K562 (cell line): Measurements from ENCODE around the gene RNF187. TPM values are rescaled to one million over a fixed set of nuclear protein-coding genes. Genes with fewer than 3 reads are reported as not detected.
A peak's percentile ranks its signal among the peaks of the same experiment; 100 is the strongest.

Source experiments
- ATAC-seq: fragments of 200-7000 bp; cut with Tn5 transposase; 3 replicates; pipeline ENCODE4 v1.9.1; 2020; ENCODE audit warnings: moderate library complexity
- BruUV-seq: library from RNA; stranded (reverse); fragments of 400-500 nt; replicated peaks from 2 replicates; lab custom pipeline; 2021; lab: Mats Ljungman, UMichigan
- CTCF ChIA-PET: fragments of 300-600 bp; formaldehyde crosslinking; extraction: SDS; loops from one replicate; lab custom pipeline; 2021; ENCODE audit warnings: low intra/inter-chr PET ratio; lab: Yijun Ruan, JAX
- POLR2A ChIA-PET: fragments of 300-600, 350-650 bp; sonication (Branson Sonifier 250); formaldehyde crosslinking; extraction: SDS; loops from one replicate; lab custom pipeline; 2021; ENCODE audit warnings: antibody characterized with exemption, inconsistent platforms; lab: Yijun Ruan, JAX
- DNase-seq, 4 experiments: peaks; one replicate each; pipeline versions ENCODE4 v3.0.0 to v3.0.0-alpha.2; 2011 to 2018; ENCODE audit warnings: low spot score in 3 of 4, mixed read lengths in 3 of 4; ENCODE audit errors: extremely low read depth in 1 of 4
- FAIRE-seq: peaks from 2 replicates; lab custom pipeline; 2011; peaks lifted over from hg19 to GRCh38; lab: Jason Lieb, UNC
- H2AFZ ChIP-seq: 2 replicates; pipeline ENCODE4 v1.6.0; 2011; ENCODE audit warnings: low read depth, low read length, control low read depth, inconsistent platforms
- H3K27ac ChIP-seq: fragments of 200-600 bp; 3 replicates; pipeline ENCODE4 v1.8.0; 2011; ENCODE audit warnings: low read depth, mild to moderate bottlenecking, control low read depth, inconsistent platforms, low read length, moderate library complexity, mixed read lengths; ENCODE audit errors: extremely low read depth
- H3K27me3 ChIP-seq, 2 experiments: fragments of 300-600 bp in 1 of 2; 2 replicates in 1 of 2; 3 replicates in 1 of 2; pipeline versions ENCODE4 v1.6.0 to v1.8.0; 2011; ENCODE audit warnings: inconsistent platforms in 2 of 2, low read length in 2 of 2, mild to moderate bottlenecking in 1 of 2, mixed read lengths in 1 of 2, moderate library complexity in 1 of 2; ENCODE audit not compliant: control insufficient read depth in 2 of 2, insufficient read depth in 2 of 2
- H3K36me3 ChIP-seq: fragments of 300-600 bp; 3 replicates; pipeline ENCODE4 v1.8.0; 2011; ENCODE audit warnings: mild to moderate bottlenecking, low read length, inconsistent platforms; ENCODE audit not compliant: control insufficient read depth, insufficient read depth
- H3K4me1 ChIP-seq, 2 experiments: fragments of 200-600 bp in 1 of 2; replicated peaks in 1 of 2; 2 replicates in 1 of 2; 3 replicates in 1 of 2; pipeline versions ENCODE4 v1.5.1 to v1.8.0; 2011; ENCODE audit warnings: inconsistent platforms in 2 of 2, low read length in 2 of 2, mild to moderate bottlenecking in 1 of 2, mixed read lengths in 1 of 2, moderate library complexity in 1 of 2; ENCODE audit not compliant: control insufficient read depth in 2 of 2, insufficient read depth in 2 of 2
- H3K4me2 ChIP-seq: 2 replicates; pipeline ENCODE4 v1.6.1; 2011; ENCODE audit warnings: low read length, control low read depth, inconsistent platforms, mixed read lengths; ENCODE audit not compliant: insufficient read depth
- H3K4me3 ChIP-seq: fragments of 200-600 bp; sonication (generic), shearing (Covaris generic); 2 replicates; pipeline ENCODE4 v1.5.1; 2016; ENCODE audit warnings: control low read depth, inconsistent platforms
- H3K79me2 ChIP-seq: fragments of 200-600 bp; 3 replicates; pipeline ENCODE4 v1.8.0; 2011; ENCODE audit warnings: low read length, inconsistent platforms; ENCODE audit not compliant: control insufficient read depth, insufficient read depth
- H3K9ac ChIP-seq, 2 experiments: 2 replicates each; pipeline versions ENCODE4 v1.6.0 to v1.6.1; 2011; ENCODE audit warnings: low read depth in 2 of 2, low read length in 2 of 2, control low read depth in 1 of 2, inconsistent platforms in 1 of 2, mild to moderate bottlenecking in 1 of 2, mixed read lengths in 1 of 2; ENCODE audit not compliant: insufficient read depth in 1 of 2
- H3K9me1 ChIP-seq: one replicate; pipeline ENCODE4 v1.6.0; 2011; ENCODE audit warnings: inconsistent platforms, mild to moderate bottlenecking, low read length, moderate library complexity; ENCODE audit not compliant: control insufficient read depth, insufficient read depth
- H3K9me3 ChIP-seq: replicated peaks from 2 replicates; pipeline ENCODE4 v1.5.1; 2011; ENCODE audit warnings: low read depth, low read length, inconsistent platforms; ENCODE audit not compliant: control insufficient read depth, insufficient read depth
- H4K20me1 ChIP-seq: replicated peaks from 2 replicates; pipeline ENCODE4 v1.6.1; 2011; ENCODE audit warnings: low read length, inconsistent platforms, mixed read lengths; ENCODE audit not compliant: control insufficient read depth, insufficient read depth
- CTBP1 ChIP-seq: fragments of 450-650 bp; IDR thresholded peaks from 2 replicates; pipeline ENCODE4 v1.6.1; 2016; ENCODE audit warnings: borderline replicate concordance
- POLR3A ChIP-seq: IDR thresholded peaks from 2 replicates; pipeline ENCODE4 v1.6.1; 2011; ENCODE audit warnings: borderline replicate concordance, mild to moderate bottlenecking, moderate library complexity; ENCODE audit not compliant: insufficient read length, insufficient read depth; ENCODE audit errors: extremely low read depth
- RCOR1 ChIP-seq, 2 experiments: IDR thresholded peaks; 2 replicates each; pipeline ENCODE4 v1.6.1; 2012; ENCODE audit warnings: low read depth in 2 of 2, low read length in 2 of 2, borderline replicate concordance in 1 of 2, improper control_type of control experiment in 1 of 2
- ZKSCAN8 ChIP-seq: fragments of 200-800 bp; sonication (Bioruptor generic); IDR thresholded peaks from 2 replicates; pipeline ENCODE4 v1.6.1; 2016; ENCODE audit warnings: missing genetic modification characterization, missing compliant biosample characterization
- WGBS: fragments of 100-300 bp; shearing (Covaris generic); methylation state at CpG from one replicate; pipeline ENCODE4 v1.1.6; 2016; ENCODE audit warnings: low coverage, mixed read lengths; ENCODE audit not compliant: insufficient coverage; ENCODE audit errors: missing lambda C conversion rate; 5-methylcytosine and 5-hydroxymethylcytosine counted together
- in situ Hi-C: fragments of 300-500 bp; cut with MboI; formaldehyde crosslinking; loops from 4 replicates; pipeline ENCODE4 v1.15.0; 2018; ENCODE audit warnings: inconsistent platforms, mixed read lengths
- intact Hi-C: fragments of 100-400 bp; cut with micrococcal nuclease; formaldehyde crosslinking; loops from 2 replicates; pipeline ENCODE4 v1.14.2; 2022
- polyA plus RNA-seq, 8 experiments: library from polyadenylated mRNA; depleted of rRNA in 4 of 8; stranded (reverse) in 5 of 8; unstranded in 3 of 8; fragments of >200 nt; fragmentation: Nextera tagmentation in 2 of 8; fragmentation: Illumina TruSeq in 1 of 8; extraction: Ambion mirVana in 2 of 8; extraction: Trizol in 1 of 8; gene quantifications; 2 replicates each; pipeline versions ENCODE4 v1.2.1 to v1.2.3, GENCODE V29; 2011 to 2014; ENCODE audit warnings: inconsistent platforms in 1 of 8, missing spikeins in 1 of 8
- total RNA-seq, 7 experiments: library from RNA; depleted of rRNA in 6 of 7; stranded (reverse); fragments of >200 nt in 6 of 7; fragmentation: Illumina TruSeq in 2 of 7; extraction: Trizol in 2 of 7; gene quantifications; 2 replicates each; pipeline versions ENCODE4 v1.2.1 to v1.2.3, GENCODE V29; 2011 to 2021; ENCODE audit warnings: low replicate concordance in 1 of 7
- TF ChIP-seq, protein P1 (sequence below), 2 experiments: fragments of 450-650 bp; formaldehyde crosslinking in 1 of 2; IDR thresholded peaks; 2 replicates each; pipeline versions ENCODE4 v1.4.0 to v1.6.1; 2014 to 2020; ENCODE audit warnings: mild to moderate bottlenecking in 2 of 2, borderline replicate concordance in 1 of 2, low read depth in 1 of 2
- TF ChIP-seq, protein P2 (sequence below): fragments of 450-650 bp; formaldehyde crosslinking; IDR thresholded peaks from 2 replicates; pipeline ENCODE4 v1.4.0; 2020; ENCODE audit warnings: mild to moderate bottlenecking
- TF ChIP-seq, protein P3 (sequence below), 3 experiments: IDR thresholded peaks in 2 of 3; conservative IDR thresholded peaks in 1 of 3; 2 replicates each; pipeline ENCODE4 v1.5.1; 2011 to 2012; ENCODE audit warnings: low read length in 3 of 3, mild to moderate bottlenecking in 3 of 3, control low read depth in 2 of 3, improper control_type of control experiment in 1 of 3, inconsistent platforms in 1 of 3, low read depth in 1 of 3, mixed read lengths in 1 of 3, moderate library complexity in 1 of 3; ENCODE audit not compliant: insufficient read depth in 2 of 3

The RNF187 gene
- total and polyA plus RNA-seq, 9 of the 15 experiments (the other 6 are each of a cell fraction or from before 2014, with no cell fraction given) = 2.3 to 119 (median 41.9) TPM

DNA sequence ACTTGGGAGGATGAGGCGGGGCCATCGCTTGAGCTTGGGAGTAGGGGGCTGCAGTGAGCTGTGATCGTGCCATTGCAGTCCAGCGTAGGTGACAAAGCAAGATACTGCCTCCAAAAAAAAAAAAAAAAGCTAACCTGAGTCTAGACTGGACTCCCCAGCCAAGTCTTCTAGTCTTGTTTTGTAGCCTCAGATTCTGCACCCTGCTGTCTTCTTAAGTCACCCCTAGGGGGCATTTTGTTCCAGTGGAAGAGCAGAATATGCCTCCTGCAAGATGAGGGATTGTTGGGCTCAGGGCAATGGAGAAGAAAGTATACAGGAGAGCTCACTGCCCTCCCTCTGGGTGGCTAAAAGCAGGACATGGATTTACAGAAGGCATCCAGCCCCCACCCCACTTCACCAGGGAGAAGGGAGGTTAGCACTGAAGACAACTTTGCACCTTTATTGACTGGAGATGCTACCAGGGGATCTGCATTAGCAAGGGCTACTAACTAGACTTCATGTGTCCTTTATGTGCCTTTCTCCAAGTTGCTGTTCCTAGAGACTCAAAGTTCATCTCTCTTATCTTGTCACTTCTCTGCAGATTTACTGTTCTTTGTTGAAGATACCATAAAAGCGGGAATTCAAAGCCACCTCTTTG is 15.3 kb upstream of the RNF187 start:
- Histone ChIP-seq H3K9me3 (no peaks in the 10 kb centered on the region), H3K9ac (no peak overlapping the region), H3K4me1 (peaks cover 19 to 23% of the 10 kb centered on the region in 2 experiments), H3K27ac (no peak overlapping the region), H4K20me1 (no peaks in the 10 kb centered on the region), H3K4me3 (no peak overlapping the region), H3K79me2 (no peaks in the 10 kb centered on the region), H3K4me2 (no peak overlapping the region; the same call in 1 of the 2 replicates), H3K27me3 (peaks cover 0 to 11% of the 10 kb centered on the region in 2 experiments; a peak in 3 of 5 replicates), H3K36me3 (no peaks in the 10 kb centered on the region), H2AFZ (peak overlapping the region; percentile 56; the same call in 1 of the 2 replicates), H3K9me1 (no peaks in the 10 kb centered on the region)
- ATAC-seq (peak; percentile 93), FAIRE-seq (peak; percentile 71), DNase-seq (peak; percentile 65 to 79 (median 70))
- ChIA-PET CTCF (interaction anchor here (0.6 to 1.6 kb wide), 3 partner anchors 14 to 204 kb away, joined by 4 to 10 read pairs (median 4); a partner anchor contains a TSS), POLR2A (interaction anchor here (0.6 to 2.3 kb wide), 7 partner anchors 8 to 39 kb away, joined by 3 to 12 read pairs (median 8); partner anchors contain the start of gene RNF187)
- in situ Hi-C loops = no loop called here
- WGBS = 59% methylated on average over 5 of the region's 5 CpGs
- intact Hi-C loops = loop anchor here (1.0 kb wide), 1 partner anchor 41 kb away; no protein-coding TSS in a partner anchor
- BruUV-seq = no TSS peak
- TF ChIP-seq CTBP1 (peak; percentile 33; the same call in 1 of the 2 replicates), POLR3A (no peak), RCOR1 (IDR thresholded peaks at IDR 0.05; ENCODE audit: borderline replicate concordance in 1 of 2, low read depth in 2 of 2, low read length in 2 of 2) (peak in 1 of 2 experiments; percentile 30; a peak in 1 of 4 replicates), ZKSCAN8 (no peak)
- TF ChIP-seq, protein P1, sequence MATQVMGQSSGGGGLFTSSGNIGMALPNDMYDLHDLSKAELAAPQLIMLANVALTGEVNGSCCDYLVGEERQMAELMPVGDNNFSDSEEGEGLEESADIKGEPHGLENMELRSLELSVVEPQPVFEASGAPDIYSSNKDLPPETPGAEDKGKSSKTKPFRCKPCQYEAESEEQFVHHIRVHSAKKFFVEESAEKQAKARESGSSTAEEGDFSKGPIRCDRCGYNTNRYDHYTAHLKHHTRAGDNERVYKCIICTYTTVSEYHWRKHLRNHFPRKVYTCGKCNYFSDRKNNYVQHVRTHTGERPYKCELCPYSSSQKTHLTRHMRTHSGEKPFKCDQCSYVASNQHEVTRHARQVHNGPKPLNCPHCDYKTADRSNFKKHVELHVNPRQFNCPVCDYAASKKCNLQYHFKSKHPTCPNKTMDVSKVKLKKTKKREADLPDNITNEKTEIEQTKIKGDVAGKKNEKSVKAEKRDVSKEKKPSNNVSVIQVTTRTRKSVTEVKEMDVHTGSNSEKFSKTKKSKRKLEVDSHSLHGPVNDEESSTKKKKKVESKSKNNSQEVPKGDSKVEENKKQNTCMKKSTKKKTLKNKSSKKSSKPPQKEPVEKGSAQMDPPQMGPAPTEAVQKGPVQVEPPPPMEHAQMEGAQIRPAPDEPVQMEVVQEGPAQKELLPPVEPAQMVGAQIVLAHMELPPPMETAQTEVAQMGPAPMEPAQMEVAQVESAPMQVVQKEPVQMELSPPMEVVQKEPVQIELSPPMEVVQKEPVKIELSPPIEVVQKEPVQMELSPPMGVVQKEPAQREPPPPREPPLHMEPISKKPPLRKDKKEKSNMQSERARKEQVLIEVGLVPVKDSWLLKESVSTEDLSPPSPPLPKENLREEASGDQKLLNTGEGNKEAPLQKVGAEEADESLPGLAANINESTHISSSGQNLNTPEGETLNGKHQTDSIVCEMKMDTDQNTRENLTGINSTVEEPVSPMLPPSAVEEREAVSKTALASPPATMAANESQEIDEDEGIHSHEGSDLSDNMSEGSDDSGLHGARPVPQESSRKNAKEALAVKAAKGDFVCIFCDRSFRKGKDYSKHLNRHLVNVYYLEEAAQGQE (IDR thresholded peaks at IDR 0.05; ENCODE audit: borderline replicate concordance) = peak; percentile 50; the same call in 1 of the 2 replicates
- TF ChIP-seq, protein P1 (CRISPR knock-in tag; IDR thresholded peaks at IDR 0.05; ENCODE audit: low read depth) = no peak
- TF ChIP-seq, protein P2, sequence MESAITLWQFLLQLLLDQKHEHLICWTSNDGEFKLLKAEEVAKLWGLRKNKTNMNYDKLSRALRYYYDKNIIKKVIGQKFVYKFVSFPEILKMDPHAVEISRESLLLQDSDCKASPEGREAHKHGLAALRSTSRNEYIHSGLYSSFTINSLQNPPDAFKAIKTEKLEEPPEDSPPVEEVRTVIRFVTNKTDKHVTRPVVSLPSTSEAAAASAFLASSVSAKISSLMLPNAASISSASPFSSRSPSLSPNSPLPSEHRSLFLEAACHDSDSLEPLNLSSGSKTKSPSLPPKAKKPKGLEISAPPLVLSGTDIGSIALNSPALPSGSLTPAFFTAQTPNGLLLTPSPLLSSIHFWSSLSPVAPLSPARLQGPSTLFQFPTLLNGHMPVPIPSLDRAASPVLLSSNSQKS (CRISPR knock-in tag) = no peak
- TF ChIP-seq, protein P3, sequence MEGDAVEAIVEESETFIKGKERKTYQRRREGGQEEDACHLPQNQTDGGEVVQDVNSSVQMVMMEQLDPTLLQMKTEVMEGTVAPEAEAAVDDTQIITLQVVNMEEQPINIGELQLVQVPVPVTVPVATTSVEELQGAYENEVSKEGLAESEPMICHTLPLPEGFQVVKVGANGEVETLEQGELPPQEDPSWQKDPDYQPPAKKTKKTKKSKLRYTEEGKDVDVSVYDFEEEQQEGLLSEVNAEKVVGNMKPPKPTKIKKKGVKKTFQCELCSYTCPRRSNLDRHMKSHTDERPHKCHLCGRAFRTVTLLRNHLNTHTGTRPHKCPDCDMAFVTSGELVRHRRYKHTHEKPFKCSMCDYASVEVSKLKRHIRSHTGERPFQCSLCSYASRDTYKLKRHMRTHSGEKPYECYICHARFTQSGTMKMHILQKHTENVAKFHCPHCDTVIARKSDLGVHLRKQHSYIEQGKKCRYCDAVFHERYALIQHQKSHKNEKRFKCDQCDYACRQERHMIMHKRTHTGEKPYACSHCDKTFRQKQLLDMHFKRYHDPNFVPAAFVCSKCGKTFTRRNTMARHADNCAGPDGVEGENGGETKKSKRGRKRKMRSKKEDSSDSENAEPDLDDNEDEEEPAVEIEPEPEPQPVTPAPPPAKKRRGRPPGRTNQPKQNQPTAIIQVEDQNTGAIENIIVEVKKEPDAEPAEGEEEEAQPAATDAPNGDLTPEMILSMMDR (IDR thresholded peaks at IDR 0.05 in 2 of 3, conservative IDR thresholded peaks at IDR 0.05 in 1 of 3; ENCODE audit: insufficient read depth in 2 of 3, low read depth in 1 of 3, low read length in 3 of 3) = peak; percentile 82 to 89 (median 84)
